ENCODE results near the gene CBFA2T3. TPM values are rescaled to one million over a fixed set of nuclear protein-coding genes. Genes with fewer than 3 reads are reported as not detected.

The CBFA2T3 gene
- total and polyA plus RNA-seq, 2 donors (not counting 1 experiment from before 2014, with no cell fraction given), result 40.8 to 58.3 TPM

DNA sequence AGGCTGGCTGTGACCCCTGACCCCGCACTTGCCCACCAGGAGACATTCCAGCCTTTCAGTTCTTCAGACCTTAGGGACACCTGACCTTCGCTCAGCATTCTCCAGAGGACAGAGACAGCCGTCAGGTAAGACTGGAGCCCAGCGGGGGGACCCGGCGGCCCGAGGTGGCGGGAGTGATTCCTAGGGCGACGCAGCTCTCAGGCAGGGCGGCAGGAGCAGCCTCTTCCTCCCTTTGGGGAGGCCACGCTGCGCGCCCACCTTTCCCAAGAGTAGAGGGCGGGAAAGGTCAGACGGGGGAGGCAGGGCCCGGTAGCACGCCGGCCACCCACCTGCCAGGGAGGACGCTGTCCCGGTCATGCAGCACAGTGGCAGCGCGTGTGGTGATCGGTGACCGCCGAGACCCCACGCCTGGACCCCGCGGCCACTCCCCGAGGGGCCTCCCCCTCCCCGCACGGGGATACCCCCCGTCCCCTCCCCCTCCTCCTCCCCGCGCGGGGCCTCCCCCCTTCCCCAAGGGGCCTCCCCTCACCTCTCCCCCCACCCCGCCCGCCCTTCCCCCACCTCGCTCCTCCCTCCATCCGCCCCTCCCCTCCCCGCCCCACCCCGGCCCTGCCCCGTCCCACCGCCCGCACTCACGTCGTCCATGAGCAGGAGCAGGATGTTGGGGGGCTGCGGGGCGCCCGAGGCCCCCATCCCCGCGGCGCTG, 120.7 kb downstream of the CBFA2T3 start:
- peaks cover 40% of the 10 kb centered on the region for H4K20me1 ChIP-seq (ENCODE audit: control insufficient read depth, insufficient read depth, low read length, poor library complexity, severe bottlenecking)
- H3K36me3 ChIP-seq (replicated peaks in 1 of 2; ENCODE audit: control extremely low read depth in 1 of 2, control insufficient read depth in 1 of 2, extremely low read depth in 1 of 2, insufficient read depth in 2 of 2, low read length in 1 of 2), result peaks cover 0 to 19% of the 10 kb centered on the region in 2 experiments
- H3K27ac Mint-ChIP-seq, result peak overlapping the region; percentile 94
- peak overlapping the region in 4 of 5 experiments; percentile 83 to 98 (median 96) for H3K4me3 ChIP-seq (ENCODE audit: control extremely low read depth in 1 of 5, extremely low read depth in 1 of 5, insufficient read depth in 1 of 5, low read depth in 2 of 5, low read length in 4 of 5)
- TF ChIP-seq, protein P1, sequence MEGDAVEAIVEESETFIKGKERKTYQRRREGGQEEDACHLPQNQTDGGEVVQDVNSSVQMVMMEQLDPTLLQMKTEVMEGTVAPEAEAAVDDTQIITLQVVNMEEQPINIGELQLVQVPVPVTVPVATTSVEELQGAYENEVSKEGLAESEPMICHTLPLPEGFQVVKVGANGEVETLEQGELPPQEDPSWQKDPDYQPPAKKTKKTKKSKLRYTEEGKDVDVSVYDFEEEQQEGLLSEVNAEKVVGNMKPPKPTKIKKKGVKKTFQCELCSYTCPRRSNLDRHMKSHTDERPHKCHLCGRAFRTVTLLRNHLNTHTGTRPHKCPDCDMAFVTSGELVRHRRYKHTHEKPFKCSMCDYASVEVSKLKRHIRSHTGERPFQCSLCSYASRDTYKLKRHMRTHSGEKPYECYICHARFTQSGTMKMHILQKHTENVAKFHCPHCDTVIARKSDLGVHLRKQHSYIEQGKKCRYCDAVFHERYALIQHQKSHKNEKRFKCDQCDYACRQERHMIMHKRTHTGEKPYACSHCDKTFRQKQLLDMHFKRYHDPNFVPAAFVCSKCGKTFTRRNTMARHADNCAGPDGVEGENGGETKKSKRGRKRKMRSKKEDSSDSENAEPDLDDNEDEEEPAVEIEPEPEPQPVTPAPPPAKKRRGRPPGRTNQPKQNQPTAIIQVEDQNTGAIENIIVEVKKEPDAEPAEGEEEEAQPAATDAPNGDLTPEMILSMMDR (IDR thresholded peaks at IDR 0.05), result no peak
- TF ChIP-seq EZH2 (IDR thresholded peaks at IDR 0.05; ENCODE audit: borderline replicate concordance, insufficient read depth, low read depth, low read length, poor library complexity, severe bottlenecking), result no peak
- peak overlapping the region; percentile 41 to 84 for H3K27ac ChIP-seq (ENCODE audit: low read length in 2 of 2)
- H3K4me1 Mint-ChIP-seq, result peaks cover 39% of the 10 kb centered on the region
- H3K9ac ChIP-seq (ENCODE audit: low read length), result peak overlapping the region; percentile 87
- WGBS (ENCODE audit: insufficient coverage), result 37% methylated on average over 32 of the region's 53 CpGs
- DNase-seq, result peak; percentile 52
- peak overlapping the region; percentile 92 for H2AFZ ChIP-seq (ENCODE audit: insufficient read depth, low read depth, low read length, poor library complexity, severe bottlenecking)
- peak overlapping the region; percentile 97 for H3K4me3 Mint-ChIP-seq
- H3K27me3 ChIP-seq (replicated peaks in 1 of 4; ENCODE audit: control extremely low read depth in 1 of 4, control insufficient read depth in 3 of 4, insufficient read depth in 4 of 4, low read length in 3 of 4), result no peaks in the 10 kb centered on the region
- H3K9me3 ChIP-seq (ENCODE audit: control extremely low read depth in 1 of 3, control insufficient read depth in 2 of 3, insufficient read depth in 1 of 3, low read length in 2 of 3), result no peaks in the 10 kb centered on the region
- peak overlapping the region; percentile 91 for H3K4me2 ChIP-seq (replicated peaks; ENCODE audit: low read depth, low read length, poor library complexity, severe bottlenecking)
- H3K4me1 ChIP-seq (ENCODE audit: control insufficient read depth in 2 of 2, insufficient read depth in 2 of 2, low read length in 2 of 2), result peaks cover 30 to 36% of the 10 kb centered on the region in 2 donors
- CTCF ChIA-PET, result interaction anchor here (1.0 to 3.0 kb wide), 7 partner anchors 24 to 771 kb away, joined by 3 to 50 read pairs (median 5); partner anchors contain the start of genes APRT and ZNF778
- intact Hi-C loops (cut with micrococcal nuclease), result loop anchor here (2.0 kb wide), 2 partner anchors 53 to 65 kb away; partner anchors contain the start of gene CDT1
- peaks cover 44% of the 10 kb centered on the region for H3K79me2 ChIP-seq (ENCODE audit: control insufficient read depth, insufficient read depth, low read length)
- POLR2A ChIA-PET, result interaction anchor here (1.3 to 1.9 kb wide), 2 partner anchors 44 to 111 kb away, joined by 3 to 11 read pairs; partner anchors contain the start of gene APRT
- no peaks in the 10 kb centered on the region for H3K27me3 Mint-ChIP-seq
- H3K9me3 Mint-ChIP-seq (ENCODE audit: insufficient read depth), result no peaks in the 10 kb centered on the region
- ATAC-seq (ENCODE audit: low read depth), result peak; percentile 17

DNA sequence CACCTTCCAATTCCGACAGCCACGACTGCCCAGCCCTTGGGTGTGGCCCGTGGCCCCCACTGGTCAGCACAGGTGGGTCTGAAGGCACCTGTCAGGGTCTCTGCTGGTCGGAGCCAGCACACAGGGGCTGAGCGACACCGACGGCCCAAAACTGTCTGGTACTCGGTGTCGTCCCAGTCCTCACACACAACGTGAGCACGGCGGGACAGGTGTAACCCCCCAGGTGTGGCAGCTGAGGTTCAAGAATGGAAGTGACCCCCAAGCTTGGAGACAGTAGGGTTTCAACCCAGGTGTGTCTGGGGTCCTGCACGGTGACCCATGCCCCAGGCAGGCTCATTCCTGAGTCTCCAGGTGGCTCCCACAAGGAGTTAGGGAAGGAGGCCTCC, 121.3 kb downstream of the CBFA2T3 start:
- CTCF ChIA-PET, result interaction anchor here (1.4 to 1.5 kb wide), 2 partner anchors 71 to 362 kb away, joined by 3 to 5 read pairs; partner anchors contain the start of gene ZNF778
- peaks cover 38% of the 10 kb centered on the region for H4K20me1 ChIP-seq (ENCODE audit: control insufficient read depth, insufficient read depth, low read length, poor library complexity, severe bottlenecking)
- H3K4me2 ChIP-seq (replicated peaks; ENCODE audit: low read depth, low read length, poor library complexity, severe bottlenecking), result peak overlapping the region; percentile 77
- no peak for TF ChIP-seq EZH2 (IDR thresholded peaks at IDR 0.05; ENCODE audit: borderline replicate concordance, insufficient read depth, low read depth, low read length, poor library complexity, severe bottlenecking)
- TF ChIP-seq, protein P1 (IDR thresholded peaks at IDR 0.05), result no peak
- H3K36me3 ChIP-seq (replicated peaks in 1 of 2; ENCODE audit: control extremely low read depth in 1 of 2, control insufficient read depth in 1 of 2, extremely low read depth in 1 of 2, insufficient read depth in 2 of 2, low read length in 1 of 2), result peaks cover 0 to 15% of the 10 kb centered on the region in 2 experiments
- peak overlapping the region in 2 of 5 experiments; percentile 11 to 36 for H3K4me3 ChIP-seq (ENCODE audit: control extremely low read depth in 1 of 5, extremely low read depth in 1 of 5, insufficient read depth in 1 of 5, low read depth in 2 of 5, low read length in 4 of 5)
- H3K9me3 ChIP-seq (ENCODE audit: control extremely low read depth in 1 of 3, control insufficient read depth in 2 of 3, insufficient read depth in 1 of 3, low read length in 2 of 3), result no peaks in the 10 kb centered on the region
- Mint-ChIP-seq H3K4me1 (peaks cover 39% of the 10 kb centered on the region), H3K27ac (peak overlapping the region; percentile 56), H3K9me3 (ENCODE audit: insufficient read depth) (no peaks in the 10 kb centered on the region), H3K4me3 (peak overlapping the region; percentile 67), H3K27me3 (no peaks in the 10 kb centered on the region)
- POLR2A ChIA-PET, result no interaction called here
- DNase-seq (peak; percentile 39), ATAC-seq (ENCODE audit: low read depth) (no peak)
- peaks cover 30 to 36% of the 10 kb centered on the region in 2 donors for H3K4me1 ChIP-seq (ENCODE audit: control insufficient read depth in 2 of 2, insufficient read depth in 2 of 2, low read length in 2 of 2)
- H3K79me2 ChIP-seq (ENCODE audit: control insufficient read depth, insufficient read depth, low read length), result peaks cover 39% of the 10 kb centered on the region
- H3K27ac ChIP-seq (ENCODE audit: low read length in 2 of 2), result peak overlapping the region; percentile 41 to 84
- H2AFZ ChIP-seq (ENCODE audit: insufficient read depth, low read depth, low read length, poor library complexity, severe bottlenecking), result no peak overlapping the region
- intact Hi-C loops (cut with micrococcal nuclease), result loop anchor here (2.0 kb wide), 2 partner anchors 53 to 65 kb away; partner anchors contain the start of gene CDT1
- H3K9ac ChIP-seq (ENCODE audit: low read length), result no peak overlapping the region
- WGBS (ENCODE audit: insufficient coverage), result 91% methylated on average over 12 of the region's 13 CpGs
- H3K27me3 ChIP-seq (replicated peaks in 1 of 4; ENCODE audit: control extremely low read depth in 1 of 4, control insufficient read depth in 3 of 4, insufficient read depth in 4 of 4, low read length in 3 of 4), result no peaks in the 10 kb centered on the region

Data from B cell (primary cell).